Stimulated activated CD4-positive, alpha-beta T cell treated with anti-CD3 and anti-CD28 coated beads, Interleukin-12 subunit alpha, Interleukin-12 subunit beta, amount 100 ng/mL, for 24 hours (primary cell): Measurements from ENCODE around the gene GUCY1A1.

ENCODE experiments used
- DNase-seq, 2 experiments: peaks; one replicate each; pipeline ENCODE4 v3.0.0-alpha.2; 2020; ENCODE audit warnings: low read depth in 2 of 2

Gene GUCY1A1

DNA sequence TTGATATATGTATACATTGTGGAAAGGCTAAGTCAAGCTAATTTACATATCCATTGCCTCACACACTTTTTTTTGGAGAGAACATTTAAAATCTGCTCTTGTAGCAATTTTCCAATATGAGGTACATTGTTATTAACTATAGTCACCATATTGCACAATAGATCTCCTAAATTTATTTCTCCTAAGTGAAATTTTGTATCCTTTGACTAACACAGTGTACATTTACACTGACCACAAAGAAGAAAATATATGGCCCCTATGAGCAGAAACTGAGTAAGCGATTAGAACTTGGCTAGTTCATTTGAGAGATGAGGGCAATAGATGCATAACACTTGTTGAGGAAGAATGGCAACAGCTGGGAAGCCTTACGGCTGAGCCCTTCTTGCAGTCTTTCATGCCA, 71.9 kb downstream of the GUCY1A1 start:
- DNase-seq = no peak

DNA sequence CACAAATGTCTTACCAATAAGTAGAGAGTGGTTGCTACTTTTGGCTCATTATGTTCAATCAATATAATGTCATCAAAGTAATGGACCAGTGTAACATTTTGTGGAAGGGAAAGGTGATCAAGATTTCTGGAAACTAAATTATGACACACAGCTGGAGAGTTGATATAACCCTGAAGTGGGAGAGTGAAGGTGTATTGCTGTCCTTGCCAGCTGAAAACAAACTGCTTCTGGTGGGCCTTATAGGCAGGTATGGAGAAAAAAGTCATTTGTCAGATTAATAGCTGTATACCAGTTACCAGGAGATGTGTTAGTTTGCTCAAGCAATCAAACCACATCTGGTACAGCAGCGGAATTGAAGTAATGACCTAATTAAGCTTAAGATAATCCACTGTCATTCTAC, 74.9 kb downstream of the GUCY1A1 start:
- no peak for DNase-seq

DNA sequence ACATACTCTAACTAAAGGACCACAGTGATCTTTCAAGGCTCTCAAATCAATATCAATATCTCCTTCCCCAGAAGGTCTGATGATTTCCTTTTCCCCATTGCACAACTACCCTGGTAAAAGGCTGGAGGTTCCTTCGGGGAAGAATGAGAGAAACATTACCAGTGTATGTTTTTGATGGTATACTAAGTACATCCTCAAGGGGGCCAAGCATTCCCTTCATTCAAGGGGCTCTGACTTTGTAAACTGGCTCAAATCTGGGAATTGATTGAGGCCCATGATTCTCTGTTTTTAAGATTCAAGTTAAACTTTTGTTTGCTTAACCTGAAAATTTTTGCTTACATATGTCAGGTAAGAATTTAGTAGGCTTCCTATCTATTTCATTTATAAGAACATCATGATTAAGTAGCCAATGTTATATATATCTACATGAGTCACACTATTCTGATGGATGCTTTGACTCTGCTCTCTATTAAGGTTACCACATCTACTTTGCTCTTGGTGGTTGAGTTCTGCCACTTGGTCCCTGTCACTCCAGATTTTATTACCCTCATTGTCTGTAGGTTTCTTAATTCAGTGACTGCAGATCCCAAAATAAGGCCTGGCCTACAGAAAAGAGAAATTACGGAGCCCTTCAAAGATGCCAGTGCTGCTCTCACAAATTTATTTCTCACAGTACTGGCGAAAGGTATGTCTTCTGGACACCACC, 75.8 kb downstream of the GUCY1A1 start:
- no peak for DNase-seq

DNA sequence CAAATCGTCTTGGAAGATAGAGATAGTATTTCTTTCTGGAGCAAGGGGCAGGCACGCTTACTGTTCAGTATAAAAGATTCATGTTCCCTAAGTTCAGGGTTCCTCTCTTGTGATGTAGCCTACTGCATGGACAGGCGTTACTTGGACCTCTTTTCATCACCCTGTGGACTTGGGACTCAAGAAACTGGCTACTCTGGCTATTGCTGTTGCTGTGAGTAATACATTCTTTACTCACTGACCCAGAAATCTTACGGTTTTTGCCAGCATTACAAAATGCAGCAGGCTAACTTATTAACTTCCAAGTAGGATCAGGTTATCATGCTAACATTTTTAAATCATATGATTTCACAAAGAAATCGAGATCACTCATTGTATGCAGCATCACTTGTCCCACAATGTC, 79.3 kb downstream of the GUCY1A1 start:
- no peak for DNase-seq

DNA sequence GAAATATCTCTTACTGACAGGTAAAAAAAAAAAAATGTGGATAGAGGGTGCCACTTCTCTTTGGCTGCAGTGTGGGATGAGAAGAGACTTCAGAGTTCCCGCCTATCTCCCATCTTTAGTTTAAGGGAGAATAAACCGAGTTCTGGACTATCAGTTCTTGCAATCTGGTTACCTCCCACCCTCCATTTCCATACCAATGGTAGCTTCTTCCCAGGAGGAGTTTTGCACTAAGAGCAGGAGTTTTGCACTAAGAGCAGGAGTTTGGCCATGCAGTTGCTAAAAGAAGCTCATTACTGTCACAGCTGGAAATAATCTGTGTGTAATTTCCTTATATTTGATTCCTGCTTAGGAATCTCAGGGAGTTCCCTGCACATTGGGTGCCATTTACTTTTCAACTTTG, 81.4 kb downstream of the GUCY1A1 start:
- DNase-seq = no peak

DNA sequence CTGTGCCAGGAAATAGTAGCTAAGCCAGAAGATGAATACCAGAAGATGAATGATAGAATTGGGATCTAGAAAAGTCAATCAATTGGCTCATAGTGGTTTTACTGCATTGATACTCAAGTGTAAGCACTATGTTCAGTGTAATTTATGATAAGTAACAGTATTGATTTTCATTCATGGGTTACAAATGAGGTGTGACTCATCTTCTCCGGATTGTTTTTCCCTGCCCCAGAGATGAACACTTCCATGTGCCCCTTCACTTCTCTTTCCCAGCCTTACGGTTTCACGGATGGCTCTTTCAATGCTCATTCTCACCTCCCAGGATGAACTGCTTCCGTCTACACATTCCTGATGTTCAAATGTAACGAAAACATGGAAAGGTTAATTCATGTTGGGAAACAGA, 82.4 kb downstream of the GUCY1A1 start:
- no peak for DNase-seq

DNA sequence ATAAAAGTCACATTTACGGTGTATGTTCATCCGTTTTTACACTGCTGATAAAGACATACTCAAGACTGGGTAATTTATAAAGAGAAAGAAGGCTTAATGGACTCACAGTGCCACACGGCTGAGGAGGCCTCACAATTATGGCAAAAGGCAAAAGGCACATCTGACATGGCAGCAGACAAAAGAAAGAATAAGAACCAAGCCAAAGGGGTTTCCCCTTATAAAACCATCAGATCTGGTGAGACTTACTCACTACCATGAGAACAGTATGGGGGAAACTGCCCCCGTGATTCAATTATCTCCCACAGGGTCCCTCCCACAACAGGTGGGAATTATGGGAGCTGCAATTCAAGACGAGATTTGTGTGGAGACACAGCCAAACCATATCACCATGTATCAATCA, 84.9 kb downstream of the GUCY1A1 start:
- no peak for DNase-seq

DNA sequence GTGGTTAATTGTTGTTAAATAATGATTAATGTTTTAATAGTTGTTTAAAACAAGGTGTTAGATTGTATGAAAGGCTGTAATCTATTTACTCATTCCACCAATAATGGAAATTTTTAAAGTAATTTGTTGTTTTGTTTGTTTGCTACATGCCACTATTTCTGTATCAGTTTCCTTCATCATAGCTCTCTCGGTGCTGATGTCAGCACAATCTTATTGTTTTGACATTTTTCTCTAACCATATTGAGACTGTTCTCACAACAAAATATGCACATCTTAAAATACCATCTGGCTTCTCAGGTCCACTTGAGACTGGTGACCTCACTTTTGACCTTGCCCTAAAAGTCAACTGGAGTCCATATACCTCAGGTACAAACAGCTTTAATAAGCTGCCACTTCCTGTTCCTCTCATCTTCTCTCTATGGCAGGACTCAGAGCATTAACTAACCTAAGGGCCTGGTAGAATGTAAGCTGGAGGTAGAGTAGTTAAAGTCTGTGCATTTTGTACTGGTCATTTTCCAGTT, 91.2 kb downstream of the GUCY1A1 start:
- DNase-seq = no peak

DNA sequence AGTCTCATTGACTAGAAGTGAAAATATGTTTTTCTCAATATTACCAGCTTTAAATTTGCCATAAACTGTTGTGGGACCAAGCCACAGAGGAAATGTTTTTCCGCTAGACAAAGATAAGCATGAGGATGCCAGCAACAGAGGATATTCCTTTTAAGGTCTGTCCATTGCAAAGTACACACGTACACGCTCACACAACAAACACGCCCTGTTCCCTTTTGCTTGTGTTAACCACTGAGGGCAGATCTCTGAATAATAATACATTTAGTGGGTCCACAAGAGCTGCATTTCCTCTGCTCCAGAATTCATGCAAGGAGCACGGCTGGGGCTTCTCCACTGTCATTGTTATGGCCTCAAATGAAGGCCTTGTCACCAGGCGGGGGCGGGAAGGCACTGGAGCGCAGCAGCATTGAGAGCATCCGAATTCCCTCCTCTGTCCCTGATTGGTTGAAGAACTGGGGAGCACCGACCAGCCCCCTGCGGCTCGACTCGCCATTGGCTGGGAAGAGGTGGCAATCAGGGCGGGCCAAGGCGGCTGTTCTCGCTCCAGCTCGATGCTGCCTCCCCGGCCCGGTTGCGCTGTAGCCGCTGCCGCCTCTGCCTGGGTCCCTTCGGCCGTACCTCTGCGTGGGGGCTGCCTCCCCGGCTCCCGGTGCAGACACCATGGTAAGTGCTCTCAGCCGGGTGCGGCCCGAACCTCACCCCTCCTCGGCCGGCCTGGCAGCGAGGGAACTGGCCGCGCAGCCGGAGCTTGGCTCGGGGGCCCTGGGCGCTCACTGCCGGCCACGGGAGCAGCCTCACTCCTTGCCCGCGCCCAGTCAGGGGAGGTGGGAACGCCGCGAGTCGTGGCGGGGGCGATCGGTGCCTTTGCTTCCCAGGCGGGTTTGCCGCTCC, 92.1 kb downstream of the GUCY1A1 start, which contains the start of gene GUCY1B1:
Gene GUCY1B1 (plus strand): TSS at position 541 of the 891 bp plus-strand sequence. CDS start 120 bp downstream, at position 661.
- peak; percentile 43 to 55 for DNase-seq

DNA sequence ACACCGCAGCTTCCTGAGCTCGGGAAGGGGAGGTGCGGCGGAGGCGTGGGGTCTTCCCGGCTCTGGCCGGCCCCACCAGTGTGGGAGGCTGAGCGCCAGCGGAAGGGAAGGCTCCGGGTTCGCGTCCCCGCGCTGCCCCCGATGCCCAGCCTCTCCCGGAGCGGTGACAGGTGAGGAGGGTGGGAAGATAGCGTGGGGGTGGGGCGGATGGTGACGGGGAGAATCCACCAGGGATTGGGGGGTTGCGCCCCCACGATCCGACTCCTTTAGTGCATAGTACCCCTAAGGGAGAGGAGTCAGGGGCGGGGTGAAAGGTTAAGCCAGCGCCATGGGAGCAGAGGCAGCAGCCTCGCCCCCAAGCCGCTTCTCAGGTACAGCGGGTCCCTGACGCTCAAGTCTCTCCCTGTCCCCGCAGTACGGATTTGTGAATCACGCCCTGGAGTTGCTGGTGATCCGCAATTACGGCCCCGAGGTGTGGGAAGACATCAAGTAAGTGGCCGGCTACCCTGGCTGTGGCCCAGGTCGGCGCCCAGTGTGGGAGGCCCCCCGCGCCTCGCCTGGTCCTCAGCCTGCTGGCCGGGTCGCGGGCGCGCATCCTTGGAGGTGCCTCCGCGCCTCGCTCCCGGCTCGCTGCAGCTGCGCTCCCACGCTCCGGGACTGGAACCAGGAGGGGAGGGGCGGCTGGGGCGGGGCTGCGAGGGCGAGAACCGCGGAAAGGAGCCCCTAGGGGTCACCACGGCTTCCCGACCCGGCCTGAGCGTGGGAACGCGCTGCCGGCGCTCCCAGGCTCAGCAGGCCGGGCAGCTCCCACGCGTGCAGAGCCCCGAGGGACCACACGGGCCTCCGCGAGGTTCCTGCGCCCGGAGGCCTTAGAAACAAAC, 93.0 kb downstream of the GUCY1A1 start:
- peak in 1 of 2 experiments; percentile 0 for DNase-seq

DNA sequence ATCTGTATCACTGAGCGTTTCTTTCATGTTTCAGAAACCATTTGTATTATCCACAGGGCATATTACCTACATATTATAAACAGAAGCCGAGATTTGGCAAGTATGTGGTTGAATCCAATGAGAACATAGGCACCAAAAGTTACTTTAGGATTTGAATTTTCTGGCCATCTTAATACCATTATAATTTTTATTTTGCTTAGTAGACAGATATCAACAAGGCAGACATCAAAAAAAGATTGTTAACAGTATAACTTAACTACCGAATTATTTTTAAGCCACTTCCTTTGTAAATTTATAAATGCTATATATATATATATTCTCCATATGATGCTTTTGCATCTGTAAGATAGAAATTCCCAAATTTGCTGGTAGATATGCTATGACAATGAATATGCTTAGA, 94.4 kb downstream of the GUCY1A1 start:
- no peak for DNase-seq

DNA sequence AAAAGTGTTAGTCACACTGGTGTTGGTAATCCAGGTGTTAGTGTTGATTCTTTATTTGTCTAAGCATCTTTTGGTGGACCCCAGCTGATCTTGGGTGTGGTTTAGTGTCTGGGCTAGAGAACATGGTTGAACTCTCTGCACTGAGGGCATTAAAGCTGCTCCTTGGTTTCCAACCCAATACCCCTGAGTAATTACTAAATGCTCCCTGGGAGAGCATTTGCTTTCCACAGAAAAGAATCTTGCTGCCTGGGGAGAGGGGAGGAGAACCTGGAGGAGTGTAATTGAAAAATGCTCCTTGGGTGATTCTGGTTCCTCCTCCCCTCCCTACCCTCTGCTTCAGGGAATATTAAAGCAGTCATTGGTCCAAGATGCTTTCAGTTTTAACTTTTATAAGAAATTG, 95.3 kb downstream of the GUCY1A1 start:
- no peak for DNase-seq

DNA sequence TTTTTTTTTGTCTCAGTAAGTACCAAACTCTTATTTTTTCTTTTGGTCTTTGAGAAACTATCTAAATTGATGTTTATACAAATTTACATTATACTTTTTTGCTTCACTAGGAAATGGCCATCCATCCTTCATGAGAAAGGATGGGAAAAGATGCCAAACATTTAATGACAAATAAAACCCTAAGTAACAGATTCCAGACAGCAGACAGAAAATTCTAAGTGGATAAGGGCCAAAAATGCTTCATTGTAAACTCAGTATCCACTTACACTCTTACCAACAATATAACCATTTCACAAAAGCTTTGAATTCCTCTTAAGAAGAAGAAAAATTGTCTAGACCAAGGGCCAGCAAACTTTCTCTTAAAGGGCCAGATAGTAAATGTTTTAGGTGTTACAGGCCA, 95.7 kb downstream of the GUCY1A1 start:
- DNase-seq = no peak

DNA sequence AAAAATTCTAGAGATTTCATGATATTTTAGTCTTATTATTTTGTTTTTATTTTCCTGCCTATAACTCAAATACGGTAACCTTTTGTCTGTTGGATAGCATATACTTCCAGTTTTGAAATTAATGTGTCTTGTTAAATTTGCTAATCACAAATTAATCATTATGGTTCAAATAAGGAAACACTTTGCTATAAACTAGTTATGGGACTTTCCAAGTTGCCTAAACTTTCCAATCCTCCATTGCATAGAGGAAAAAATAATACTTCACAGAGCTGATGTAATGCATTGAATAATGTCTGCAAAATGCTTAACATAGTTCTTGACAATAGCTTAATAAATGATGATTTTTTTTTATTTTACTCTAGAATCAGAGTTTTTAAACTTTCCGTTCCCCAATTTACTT, 96.9 kb downstream of the GUCY1A1 start:
- DNase-seq = no peak

DNA sequence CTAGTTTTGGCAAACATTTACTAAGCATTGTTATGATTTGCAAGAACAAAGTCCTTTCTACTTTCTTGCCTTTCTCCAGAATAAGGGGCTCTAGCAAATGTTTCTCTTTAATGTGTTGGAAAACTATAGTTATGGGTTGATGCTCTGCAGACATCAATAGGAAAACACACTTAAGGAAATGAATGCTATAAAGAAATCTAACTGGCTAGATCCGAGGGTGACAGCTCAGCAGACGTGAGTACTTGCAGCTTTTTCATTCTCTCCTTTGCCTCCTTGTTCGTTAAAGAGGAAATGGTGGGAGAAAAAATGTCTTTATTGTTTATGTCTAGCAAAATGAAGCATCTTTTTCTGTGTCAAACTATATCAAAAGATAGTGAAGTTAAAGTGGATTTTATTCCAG, 98.5 kb downstream of the GUCY1A1 start:
- DNase-seq = no peak

DNA sequence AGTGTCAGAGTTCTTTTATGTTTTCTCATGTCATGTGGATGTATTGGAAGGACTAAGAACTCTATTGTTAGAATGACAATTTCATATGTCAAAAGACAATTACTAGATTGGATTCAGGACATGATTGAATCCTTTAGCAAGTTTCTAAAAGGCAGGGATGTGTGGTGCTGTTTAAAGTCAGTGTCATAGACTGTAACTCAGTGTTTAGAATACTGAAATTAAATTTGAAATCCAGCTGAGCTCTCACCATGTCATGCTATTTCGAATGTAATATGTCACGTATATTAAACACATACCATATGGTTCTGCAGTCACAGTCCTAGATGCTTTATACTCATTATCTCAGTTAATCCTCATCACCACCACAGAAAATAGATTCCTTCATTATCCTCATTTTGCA, 100.0 kb downstream of the GUCY1A1 start:
- DNase-seq = no peak

DNA sequence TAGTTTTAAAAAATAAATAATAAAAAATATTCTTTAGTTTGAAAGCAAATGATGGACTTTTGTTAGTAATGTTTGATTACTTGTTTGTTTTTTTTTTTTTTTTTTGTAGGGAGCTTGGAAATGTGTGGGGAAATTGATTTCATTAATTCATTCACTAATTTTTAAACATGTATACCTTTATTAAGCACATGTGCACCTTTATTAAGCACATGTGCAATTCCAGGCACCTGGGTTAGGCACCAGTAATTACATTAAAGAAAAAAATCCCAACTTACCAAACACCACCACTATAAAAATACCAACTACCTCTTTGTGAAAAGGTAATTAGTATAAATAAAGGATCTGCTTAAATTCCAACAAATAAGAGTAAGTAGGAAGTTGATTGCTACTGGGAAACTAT, 101.7 kb downstream of the GUCY1A1 start:
- no peak for DNase-seq

DNA sequence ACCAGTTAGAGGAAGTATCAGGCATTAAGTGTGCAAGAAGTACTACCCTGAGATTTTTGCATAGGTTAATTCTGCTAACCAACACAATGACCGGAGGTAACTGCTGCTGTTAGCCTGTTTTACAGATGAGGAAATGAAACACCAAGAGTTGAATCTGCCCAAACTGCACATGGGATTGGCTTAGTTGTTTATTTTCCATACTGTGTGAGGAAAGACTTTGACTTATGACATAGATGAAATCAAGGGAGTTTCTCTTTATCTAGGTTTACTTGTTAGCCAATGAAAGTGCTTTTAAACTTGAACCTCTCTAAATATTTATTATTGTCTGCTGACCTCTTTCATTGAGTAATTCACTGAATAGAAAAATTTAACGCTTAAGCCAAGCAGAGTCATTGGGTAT, 102.4 kb downstream of the GUCY1A1 start:
- DNase-seq = no peak

DNA sequence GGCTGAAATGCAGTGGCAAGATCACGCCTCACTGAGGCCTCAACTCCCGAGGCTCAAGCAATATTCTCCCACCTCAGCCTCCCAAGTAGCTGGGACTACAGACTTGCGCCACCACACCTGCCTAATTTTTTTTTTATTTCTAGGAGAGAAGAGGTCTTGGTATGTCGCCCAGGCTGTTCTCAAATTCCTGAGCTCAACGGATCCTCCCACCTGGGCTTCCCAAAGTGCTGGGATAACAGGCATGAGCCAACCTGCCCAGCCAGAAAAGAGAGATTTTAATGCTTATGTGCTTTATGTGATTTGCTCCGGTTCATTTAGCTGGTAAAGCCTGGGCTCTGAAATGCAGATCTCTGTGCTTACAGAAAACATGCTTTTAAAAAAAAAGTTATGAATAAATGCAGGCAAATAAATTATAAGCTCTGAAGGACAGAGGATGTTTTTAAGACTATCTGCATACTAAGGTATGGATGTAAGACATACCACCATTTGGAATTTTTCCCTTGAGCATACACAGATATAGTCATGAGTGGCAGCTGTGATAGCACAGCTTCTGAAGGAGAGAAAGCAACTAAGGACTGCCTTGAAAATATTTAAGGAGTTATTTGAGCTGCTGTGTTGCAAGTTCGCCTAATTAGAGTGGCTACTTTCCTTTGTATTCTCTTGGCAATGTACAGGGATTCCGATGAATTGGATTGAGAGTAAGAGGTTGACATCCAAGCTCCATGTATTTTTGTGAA, 106.0 kb downstream of the GUCY1A1 start:
- DNase-seq = no peak

DNA sequence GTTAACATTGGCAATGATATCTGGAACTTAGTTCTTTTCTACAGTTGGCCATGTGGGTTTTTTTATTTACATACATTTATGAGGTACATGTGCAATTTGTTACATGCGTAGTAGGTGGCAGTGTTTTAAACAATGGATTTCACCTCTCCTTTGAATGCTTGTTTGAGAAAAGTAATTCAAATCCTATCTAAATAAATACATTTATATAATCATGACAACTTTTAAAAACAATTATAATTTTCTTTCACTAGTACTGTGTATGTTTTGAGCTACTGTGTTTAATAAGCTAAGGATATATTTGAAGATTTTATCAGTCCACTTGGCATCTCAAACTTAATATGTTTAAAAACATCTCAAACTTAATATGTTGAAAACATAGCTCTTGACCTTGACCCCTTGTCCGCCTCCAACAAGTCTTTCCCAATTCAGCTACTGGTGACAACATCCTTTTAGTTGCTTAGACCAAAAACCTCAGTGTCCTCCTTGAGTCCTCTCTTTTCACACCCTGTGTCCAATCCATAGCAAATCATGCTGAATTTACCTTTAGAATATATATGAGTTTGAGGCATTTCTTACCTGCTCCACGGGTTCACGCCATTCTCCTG, 106.7 kb downstream of the GUCY1A1 start:
- DNase-seq = no peak

DNA sequence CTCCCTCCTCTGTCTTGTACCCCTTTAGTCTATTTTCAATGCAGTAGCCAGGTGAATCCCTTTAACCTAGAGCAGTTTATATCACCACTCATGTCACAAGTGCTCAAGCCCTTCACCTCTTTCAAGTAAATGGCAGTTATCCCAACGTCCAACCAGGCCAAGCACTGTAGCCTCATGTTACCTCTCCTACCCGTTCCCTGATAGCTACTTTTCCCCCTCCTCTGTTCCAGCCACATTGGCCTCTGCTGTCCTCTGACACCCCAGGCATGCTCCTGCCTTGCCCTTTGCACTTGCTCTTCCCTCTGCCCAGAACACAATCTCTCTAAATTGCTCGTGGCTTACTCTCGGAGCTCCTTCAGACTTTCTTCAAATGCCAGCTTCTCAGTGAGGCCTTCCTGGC, 107.4 kb downstream of the GUCY1A1 start:
- DNase-seq = no peak
